IPS DF 4.7 (cell line): ENCODE measurements around the gene SPACA9.

ENCODE experiments used
- DNase-seq: peaks from one replicate; pipeline ENCODE4 v3.0.0-alpha.2; 2013; ENCODE audit warnings: low spot score; ENCODE audit errors: extremely low read depth

Gene SPACA9

DNA sequence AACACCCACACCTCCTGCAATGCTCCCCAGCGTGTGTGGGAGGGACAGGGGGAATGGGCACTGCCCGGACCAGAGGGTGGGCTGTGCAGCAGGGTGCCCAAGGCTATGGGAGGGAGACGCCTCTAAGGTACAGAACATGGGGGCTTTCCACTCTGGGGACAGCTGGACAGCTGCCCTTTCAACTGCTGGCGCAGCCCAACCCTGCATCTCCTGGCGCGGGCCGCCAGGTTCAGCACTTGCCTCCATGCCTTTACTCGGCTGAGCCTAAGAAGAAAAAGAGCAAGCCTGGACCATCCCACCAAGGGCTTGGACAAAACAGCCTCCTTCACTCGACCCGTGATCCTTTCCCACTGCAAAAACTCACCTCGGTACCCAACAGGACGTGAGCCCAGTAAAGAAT is 15.6 kb upstream of the SPACA9 start:
- no peak for DNase-seq

DNA sequence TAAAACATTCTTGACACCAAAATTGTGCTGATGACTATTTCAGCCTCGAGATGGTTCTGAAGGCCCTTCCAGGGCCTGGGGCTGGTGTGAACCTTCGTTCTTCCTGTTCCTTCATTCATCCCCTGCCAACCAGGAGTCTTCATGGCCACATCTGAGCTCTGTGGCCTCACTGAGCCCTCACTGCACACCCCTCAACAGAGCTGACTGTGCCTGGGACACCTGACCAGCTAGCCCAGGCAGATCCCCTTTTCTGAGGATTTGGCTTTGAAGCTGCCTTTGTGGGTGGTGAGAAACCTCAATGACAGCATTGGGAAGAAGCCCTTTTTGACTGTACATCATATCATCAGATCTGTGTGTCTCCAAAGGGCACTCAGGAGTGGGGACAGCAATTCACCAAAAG is 14.4 kb upstream of the SPACA9 start:
- DNase-seq, result no peak

- DNase-seq, result no peak
Measured at GRCh38 chr9:132864691-132865090, 14.0 kb upstream of the SPACA9 start.

GRCh38 chr9:132866898-132867297 is 11.8 kb upstream of the SPACA9 start:
- DNase-seq, result no peak

DNA sequence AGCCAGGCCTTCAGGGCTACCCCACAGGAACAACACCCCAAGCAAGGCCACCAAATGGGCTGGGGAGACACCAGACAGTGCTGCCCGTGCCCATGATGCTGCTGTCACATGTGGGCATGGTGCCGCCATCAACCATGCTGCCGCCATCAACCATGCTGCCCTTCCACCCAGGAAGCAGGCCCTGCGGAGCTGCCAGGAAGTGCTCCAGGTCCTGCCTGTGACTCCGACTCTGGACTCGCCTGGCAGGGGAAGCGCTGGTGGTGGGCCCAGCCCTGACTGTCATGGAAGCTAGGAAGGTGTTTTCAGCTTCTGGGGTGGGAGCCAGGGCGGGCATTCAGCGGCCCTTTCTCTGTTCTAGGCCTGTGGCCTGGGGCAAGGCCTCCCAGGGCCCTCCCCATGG is 9.4 kb upstream of the SPACA9 start:
- DNase-seq, result no peak

DNA sequence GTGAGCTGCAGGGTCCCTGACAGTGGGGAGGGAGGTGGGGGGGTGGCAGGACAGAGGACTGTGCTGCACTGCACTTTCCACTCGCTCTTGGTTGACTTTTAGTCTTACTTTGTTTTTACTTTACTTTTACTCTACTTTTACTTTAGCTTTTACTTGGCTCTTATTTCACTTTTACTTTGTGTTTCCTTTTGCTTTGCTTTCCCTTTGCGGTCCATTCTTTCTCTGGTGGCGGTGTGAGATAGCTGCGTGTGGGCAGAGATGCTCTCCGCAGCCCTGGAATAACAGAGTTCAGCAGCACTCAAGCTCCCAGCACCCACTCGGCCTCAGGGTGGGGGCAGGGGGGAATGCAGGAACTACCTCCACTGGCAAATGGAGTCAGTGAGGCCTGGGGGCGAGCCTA is 5.3 kb upstream of the SPACA9 start:
- no peak for DNase-seq

GRCh38 chr9:132875159-132875558 is 3.5 kb upstream of the SPACA9 start:
- no peak for DNase-seq

DNA sequence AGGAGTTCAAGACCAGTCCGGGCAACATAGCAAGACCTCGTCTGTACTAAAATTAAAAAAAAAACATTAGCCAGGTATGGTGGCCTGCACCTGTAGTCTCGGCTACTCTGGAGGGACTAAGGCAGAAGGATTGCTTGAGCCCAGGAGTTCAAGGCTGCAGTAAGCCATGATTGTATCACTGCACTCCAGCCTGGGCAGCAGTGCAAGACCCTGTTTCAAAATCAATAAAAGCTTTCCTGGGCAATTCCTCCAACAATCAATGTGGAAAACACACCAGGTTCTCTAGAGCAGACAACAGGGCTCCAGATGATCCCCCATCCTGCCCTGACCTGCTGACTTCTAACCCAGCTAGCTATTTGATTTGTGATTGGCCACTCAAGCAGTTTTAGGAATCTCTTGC is 1.8 kb upstream of the SPACA9 start:
- DNase-seq, result no peak

- DNase-seq, result no peak
Measured at GRCh38 chr9:132877458-132877823, 1.3 kb upstream of the SPACA9 start.

DNA sequence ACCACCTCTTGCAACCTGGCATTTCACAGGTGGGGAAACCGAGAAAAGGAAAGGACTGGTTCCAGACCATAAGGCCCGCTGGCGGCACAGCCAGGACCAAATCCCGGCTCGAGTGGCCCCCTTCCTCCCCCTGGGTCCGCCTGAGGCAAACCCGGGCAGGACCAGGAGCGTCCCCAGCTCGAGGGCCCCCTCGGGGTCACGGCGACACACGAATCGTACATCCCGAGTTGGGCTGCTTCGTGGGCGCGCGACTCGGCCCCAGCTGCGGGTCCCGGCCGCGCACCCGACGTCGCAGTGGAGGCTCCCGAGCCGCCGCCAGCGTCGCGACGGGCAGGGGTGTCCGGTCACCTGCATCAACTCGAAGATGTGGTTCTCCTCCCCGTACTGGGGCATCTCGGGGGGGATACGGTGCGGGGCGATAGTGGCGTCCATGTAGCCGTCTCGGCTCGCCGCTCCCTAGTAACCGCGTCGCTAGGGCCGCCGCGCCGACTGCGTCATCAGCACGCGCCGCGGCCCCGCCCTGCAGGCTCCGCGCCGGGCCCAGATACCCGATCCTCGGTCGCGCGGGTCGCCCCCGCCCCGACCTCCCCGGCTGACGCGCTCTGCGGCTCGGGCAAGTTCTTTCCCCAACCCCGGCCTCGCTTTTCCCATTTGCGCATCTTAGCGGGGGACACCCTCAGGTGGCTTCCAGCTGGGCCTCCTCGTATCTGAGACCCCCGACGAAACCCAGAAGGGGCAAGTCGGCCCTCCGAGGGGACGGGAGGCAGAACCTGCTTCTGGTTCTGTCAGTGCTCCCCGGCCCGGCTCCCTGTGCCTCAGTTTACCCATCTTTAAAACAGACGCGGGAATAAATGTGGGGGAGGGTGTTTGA is 639 bp upstream of the SPACA9 start, which contains the start of gene AK8:
AK8 (minus strand) TSS at position 461 of the 871 bp plus-strand sequence; CDS start at position 432, 29 bp downstream.
- no peak for DNase-seq

GRCh38 chr9:132879457-132880323 is 992 bp downstream of the SPACA9 start:
- no peak for DNase-seq

- DNase-seq, result no peak
Measured at GRCh38 chr9:132880324-132880661, 1.6 kb downstream of the SPACA9 start.

DNA sequence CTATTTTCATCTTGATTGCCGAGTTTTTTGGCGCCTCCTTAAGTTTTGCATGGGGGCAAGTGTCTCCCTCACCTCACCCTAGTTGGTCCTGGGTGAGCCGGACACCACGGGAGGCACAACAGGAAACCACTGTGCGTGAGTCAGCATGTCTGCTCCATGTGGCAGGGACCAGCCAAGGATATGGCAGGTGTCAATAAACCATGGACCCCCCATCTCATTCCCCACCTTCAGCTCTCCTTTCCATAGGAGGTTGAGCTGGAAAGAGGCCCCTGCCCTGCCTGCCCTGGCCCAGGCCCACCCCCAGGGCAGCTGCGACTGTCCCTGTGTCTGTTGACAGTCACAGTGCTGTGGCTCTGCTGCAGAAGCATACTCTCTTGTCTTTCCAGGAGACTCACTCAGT is 3.1 kb downstream of the SPACA9 start:
- no peak for DNase-seq

DNA sequence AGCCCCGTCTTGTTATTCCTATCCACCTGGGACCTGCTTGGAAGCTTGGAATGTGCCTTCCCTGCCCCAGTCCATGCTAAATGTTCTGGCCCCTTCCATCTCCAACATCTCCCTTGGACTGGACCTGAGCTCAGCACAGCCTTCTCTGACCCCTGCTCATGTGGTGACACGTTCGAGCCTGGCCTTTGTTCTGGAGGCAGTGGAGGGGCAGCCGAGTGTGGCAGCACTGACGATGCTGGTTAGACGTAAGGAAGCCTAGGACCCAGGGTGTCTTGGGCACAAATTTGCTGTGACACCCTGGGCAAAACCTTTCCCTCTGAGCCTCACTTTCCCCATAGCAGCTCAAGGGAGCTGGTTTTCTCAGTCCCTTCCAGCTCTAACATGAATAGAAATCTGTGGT is 3.9 kb downstream of the SPACA9 start:
- DNase-seq, result no peak

DNA sequence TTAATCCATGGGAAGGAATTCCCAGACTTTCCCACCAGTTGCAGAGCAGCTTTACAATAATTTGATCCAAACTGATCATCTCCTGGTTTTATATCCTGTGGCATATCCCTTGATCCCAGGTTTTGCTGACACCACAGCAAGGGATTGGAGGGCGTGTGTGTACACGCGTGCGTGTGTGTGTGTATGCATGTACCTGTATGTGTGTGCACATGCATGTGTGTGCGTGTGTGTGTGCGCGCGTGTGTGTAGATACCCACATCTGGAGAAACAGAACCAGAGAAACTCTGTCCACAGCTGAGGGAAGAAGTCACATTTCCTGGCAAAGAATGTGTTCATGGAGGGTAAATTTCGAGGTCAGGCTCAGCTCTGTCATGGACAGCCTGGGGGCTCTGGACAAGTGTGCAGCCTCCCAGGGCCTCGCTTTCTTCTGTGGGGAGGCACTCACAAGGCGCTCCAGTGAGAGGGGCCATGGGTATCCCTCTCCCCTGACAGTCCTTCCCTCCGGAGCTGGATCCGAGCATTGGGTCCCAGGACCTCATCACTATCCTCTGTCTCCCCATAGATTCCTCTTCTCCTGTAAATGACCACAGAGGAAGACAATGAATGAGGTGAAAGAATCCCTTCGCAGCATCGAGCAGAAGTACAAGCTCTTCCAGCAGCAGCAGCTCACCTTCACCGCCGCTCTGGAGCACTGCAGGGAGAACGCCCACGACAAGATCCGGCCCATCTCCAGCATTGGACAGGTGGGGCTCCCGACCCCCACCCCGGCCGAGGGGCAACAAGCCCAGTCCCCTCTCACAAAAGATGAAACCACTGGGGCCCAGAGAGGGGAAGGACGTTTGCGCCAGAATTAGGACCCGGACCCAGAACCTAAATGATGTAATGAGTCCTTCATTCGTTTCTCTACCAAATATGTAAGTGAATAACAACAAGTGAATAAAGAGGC is 4.9 kb downstream of the SPACA9 start:
- DNase-seq, result no peak

DNA sequence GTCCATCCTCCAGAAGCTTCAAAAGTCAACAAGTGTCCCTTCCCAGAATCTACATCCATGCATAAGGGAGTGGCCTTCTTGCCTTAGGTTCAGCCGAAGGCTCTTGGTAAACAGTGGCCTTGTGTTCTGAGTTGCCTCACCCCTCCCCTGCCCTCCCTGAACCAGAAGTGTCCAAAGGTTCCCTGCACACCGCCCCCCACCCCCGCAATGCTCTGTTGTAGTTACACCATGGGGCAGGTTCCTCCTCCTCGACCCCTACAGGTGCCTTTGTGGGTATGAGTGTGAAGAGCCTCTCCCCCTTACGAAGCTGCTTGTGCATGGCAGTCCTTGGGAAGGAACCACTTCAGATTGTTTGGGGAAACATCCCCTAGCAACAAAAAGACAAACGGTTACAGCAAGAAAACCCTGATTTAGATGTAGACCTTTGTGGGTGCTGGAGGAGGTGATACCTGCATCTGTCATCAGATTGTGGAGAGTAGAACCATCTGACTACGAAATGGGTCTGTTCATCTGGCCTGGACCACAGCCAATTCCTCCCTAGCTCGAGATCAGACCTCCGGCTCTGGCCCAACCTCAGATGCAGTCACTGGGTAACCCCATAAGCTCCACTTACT is 7.1 kb downstream of the SPACA9 start:
- no peak for DNase-seq

- no peak for DNase-seq
Measured at GRCh38 chr9:132886334-132886725, 7.6 kb downstream of the SPACA9 start.

DNA sequence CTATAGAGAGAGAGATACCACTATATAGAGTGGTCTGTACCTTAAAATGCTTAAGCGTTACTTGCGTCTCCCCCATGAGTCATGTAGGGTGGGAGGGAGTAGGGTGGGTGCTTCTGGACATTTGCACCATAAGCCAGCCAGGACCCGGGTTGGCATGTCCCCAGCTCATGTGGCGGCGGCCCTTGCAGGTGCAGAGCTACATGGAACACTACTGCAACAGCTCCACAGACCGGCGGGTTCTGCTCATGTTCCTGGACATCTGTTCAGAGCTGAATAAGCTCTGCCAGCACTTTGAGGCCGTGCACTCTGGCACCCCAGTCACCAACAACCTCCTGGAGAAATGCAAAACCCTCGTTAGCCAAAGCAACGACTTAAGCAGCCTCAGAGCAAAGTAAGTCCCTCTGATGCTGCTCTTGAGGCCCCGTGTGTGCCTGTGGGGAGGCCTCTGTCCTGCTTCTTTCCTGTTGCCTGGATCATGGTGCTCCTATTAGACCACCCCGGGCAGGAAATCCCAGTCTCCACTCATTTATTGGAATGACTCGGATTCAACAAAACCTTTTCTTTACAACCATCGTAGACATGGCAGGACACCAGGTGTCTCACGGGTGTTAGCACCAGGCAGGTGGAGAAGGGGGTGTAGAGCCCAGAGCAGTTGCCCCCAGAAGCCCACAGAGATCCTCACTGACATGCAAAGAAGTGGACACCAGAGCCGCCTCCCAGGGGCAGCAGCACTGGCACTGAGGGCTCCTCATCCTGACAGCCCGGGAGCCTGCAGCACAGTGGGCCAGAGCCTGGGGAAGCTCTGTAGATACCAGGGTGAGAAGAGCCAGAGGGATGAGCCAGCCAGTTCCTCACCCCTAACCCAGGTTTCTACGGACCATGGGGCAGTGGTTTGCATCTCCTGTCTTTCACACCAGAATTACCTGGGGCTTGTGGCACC is 8.8 kb downstream of the SPACA9 start:
- DNase-seq, result no peak

- no peak for DNase-seq
Measured at GRCh38 chr9:132888151-132888550, 9.5 kb downstream of the SPACA9 start.

GRCh38 chr9:132892400-132892799 is 13.7 kb downstream of the SPACA9 start:
- DNase-seq, result no peak
